ENCODE measurements around the gene PANX2.

PANX2 gene

DNA sequence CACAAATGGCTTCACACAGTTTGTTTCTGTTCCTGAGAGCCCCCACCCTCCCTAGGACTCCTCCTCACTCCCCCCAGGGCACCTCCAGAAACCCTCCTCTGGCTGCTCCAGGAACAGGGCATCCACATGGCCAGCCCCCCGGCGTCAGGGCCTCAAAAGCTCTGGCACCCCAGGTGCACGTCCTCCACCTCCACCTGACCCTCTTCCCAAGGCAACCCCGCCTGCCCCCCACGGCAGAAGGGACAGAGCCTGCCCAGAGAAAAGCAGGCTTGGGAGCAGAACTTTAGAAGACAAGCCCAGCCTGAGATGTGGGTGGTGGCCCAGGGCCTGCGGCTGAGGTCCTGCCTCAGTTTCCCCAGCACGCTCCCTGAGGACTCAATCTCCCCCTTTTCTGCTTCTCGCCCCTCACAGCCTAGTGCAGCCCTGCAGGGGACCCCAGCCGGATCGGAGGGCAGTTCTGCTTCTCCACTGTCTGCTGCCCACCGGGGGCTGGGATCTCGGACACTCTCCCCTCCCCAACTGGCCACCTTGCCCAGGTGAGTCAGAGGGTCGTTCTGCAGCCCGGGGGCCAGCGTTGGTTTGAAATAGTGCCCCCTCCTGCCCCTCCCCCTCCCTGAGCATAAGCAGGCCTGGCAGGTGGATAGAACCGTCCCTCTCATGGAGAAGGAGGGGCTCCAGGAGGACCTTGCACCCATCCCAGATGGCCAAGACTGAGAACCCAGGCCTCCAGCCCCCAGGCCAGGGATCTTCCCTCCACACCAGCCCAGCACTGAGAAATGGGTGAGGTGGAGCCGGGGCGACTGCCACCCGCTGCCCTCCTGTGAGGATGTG lies 12.8 kb downstream of the PANX2 start:
- no peak for DNase-seq (ENCODE audit: low read depth in 3 of 3)

DNA sequence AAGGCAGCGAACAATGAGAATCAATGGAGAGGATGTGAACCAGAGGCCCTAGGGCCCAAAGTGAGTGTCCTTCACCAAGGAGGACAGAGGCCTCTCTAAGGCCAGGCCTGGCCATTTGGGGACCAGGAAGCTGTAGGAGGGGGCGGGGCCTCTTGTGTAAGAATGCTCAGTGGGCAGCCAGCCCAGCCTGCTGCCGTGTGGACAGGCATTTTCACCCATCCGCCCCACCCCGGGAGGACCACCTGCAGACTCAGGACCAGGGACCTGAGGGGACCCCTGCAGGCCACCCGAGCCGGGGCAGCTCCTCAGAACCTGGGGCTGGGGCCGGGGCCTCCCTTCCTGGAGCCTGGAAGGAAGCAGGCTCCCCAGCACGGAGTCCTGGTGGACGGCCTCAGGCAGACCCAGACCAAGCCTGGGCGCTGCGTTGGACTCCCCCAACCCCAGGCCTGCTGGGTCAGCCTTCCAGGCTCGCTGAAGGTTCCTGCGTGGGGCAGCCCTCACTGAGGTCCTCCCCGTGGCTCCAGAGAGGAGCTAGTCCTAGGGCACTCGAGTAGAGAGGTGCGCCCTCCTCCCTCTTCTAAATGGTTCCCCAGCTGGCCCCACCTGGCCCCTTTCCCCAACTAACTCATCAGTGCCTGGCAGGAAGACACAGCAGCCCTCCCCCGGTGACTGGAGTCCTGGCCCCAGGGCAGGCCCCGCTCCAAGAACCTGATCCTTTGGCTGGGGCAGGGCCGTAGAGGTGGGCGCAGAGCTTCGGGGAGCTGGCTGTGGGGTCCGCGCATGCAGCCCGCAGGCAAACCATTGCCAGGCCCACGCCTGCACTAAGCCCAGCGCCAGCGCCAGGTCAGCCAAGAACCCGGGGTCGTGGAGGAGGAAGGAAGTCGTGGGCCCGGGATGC lies 13.7 kb downstream of the PANX2 start:
- DNase-seq (ENCODE audit: low read depth in 3 of 3) = no peak

DNA sequence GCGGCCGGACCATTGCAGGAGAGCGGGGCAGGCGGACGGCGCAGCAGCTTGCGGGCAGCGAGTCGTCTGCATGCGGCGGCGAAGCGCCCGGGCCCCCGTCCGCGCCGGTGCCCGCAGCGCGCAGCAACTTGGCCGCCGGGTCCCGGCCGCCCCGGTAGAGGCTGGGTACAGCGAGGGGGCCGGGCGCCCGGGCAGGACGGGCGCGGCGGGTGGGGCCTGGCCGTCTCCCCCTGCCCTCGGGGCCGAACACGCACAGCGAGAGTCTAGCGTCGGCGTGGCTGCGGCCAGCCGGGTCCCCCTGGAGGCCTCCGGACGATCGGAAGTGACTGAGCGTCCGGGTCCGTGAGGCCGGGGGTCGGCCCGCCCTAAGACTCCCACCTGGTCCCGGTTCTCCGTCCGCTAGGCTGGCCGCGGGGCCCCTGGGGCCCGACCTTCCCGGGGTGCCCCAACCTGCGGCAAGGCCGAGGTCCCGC lies 14.4 kb downstream of the PANX2 start:
- no peak for DNase-seq (ENCODE audit: low read depth in 3 of 3)

DNA sequence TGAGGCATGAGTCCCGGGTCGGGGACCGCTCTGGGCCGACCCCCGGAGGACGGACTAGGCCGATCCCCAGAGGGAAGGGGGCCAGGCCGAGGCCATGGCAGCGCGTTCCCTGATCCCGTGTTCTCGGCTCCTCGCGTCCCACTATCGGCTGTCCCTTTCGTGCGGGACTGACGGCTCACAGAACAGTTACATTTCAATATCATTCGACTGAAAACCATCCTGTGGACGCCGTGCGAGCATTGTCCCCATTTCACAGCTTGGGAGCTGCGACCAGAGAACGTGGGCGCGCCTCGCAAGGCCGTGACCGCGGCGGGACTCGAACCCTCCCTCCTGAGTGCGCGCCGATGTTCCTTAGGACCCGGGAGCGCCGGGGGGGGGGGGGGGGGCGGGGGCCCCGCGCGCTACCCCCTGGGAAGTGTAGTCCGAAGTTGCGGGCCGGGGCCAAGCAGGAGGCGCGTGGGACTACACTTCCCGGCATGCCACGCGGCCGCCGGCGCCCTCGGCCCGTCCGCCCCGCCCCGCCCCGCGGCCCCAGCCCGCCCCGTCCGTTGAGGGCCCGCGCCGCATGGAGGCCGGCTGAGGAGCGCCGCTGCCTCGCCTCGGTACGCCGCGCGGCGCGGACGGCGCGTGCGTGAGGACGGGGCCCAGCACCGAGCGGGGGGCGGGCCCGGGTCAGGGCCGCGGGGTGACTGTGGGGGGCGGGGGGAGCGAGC lies 15.0 kb downstream of the PANX2 start, which contains the start of gene TRABD:
TRABD (plus strand) TSS at position 539 of the 713 bp plus-strand sequence. CDS start 7,148 bp downstream, outside the sequence.
- peak; percentile 80 to 89 (median 83) for DNase-seq (ENCODE audit: low read depth in 3 of 3)

DNA sequence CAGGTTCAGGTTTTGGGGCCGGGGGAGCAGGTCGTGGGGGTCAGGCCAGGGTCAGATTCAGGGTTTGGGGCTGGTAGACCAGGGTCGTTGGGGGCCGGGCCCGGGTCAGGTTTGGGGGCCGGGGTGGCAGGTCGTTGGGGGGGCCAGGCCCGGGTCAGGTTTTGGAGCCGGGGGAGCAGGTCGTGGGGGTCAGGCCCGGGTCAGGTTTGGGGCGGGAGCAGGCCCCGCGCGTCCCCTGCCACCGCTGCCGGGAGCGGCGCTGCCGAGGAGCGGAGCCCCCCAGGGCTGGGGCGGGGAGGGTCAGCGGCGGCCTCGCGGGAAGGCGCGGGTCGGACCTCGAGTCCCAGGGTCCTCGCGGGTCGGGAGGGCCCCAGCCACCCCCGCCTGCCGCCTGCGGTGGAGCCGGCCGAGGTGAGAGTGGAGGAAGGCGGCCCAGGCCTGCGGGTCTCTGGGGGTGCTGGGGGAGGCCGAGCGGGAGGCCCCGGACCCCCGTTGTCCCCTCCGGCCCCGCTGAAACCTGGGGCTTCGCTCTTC lies 15.7 kb downstream of the PANX2 start:
- no peak for DNase-seq (ENCODE audit: low read depth in 3 of 3)

DNA sequence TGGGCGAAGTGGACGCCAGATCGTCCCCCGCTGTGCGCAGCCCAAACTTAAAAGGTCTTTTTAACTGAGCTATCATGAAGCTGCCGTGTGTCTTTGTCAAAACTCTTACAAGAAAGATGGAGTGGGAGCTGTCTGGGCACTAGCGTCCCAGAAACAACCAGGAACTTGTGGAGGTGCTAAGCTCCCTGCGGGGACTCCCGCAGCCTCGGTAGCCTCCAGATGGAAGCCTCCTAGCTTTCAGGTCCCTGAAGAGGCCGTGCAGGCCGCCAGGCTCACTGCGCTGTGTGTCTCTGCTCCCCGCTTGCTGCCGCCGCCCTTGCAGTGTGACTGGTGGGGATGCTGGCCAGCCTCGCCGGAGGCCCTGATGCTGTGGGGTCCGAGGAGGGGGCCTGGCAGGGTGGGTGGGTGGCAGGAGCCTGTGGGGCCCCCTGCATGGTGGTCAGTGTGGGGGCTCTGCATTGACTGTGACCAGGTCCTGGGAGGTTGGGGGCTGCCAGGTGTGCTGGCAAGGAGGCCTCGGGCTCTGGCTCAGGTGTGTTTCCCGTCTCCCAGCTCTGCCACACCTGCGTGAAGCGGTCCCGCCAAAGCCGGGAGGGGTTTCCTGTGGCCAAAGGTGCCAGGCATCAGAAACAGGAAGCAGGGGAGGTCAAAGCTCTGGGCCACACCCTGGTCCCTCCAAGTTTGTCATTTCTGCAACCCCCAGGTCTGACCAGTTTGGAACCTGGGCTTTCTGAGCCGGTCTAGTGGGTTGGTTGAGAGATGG lies 16.4 kb downstream of the PANX2 start:
- DNase-seq (ENCODE audit: low read depth in 3 of 3) = no peak

DNA sequence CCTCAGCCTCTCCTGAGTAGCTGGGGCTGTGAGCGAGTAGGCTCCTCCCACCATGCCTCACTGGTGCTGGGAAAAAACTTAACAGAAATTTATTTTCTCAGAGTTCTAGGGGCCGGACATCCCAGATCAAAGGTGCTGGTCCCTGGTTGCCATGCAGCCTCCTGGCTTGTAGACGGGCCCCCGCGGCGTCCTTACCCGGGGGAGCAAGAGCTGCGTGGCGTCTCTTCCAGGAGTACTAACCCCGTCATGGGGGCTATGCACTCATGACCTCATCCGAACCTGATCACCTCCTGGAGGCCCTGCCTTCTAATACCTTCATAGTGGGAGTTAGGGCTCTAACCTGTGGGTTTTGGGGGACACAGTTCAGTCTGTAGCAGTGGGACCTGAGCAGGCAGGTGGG lies 17.8 kb downstream of the PANX2 start:
- DNase-seq (ENCODE audit: low read depth in 3 of 3) = no peak

DNA sequence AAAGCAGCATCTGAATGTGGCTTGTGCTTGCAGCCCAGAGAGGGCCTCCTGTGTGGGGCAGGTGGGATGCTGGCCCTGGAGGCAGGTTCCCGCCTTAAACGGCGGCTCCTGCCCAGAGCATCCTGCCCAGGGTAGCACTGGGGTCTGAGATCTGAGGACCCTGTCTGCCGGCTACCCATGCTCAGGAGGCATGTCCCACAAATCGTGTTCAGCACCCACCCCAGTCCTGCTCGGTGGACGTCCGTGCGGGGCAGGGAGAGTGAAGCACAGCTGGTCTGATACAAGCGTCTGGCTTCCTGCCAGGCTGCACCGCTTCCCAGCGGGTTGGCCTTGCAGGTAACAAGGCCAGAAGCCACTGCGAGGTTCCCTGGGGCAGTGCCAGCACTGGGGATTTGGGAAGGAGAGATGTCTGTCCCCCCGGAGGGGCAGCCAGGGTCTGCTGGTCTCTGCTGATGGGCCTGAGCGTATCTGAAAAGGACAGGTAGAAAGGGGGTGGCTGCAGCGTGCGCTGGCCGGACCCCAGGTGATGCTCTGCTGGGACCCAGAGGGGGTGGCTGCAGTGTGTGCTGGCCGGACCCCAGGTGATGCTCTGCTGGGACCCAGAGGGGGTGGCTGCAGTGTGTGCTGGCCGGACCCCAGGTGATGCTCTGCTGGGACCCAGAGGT lies 18.8 kb downstream of the PANX2 start:
- DNase-seq (ENCODE audit: low read depth in 3 of 3) = no peak

DNA sequence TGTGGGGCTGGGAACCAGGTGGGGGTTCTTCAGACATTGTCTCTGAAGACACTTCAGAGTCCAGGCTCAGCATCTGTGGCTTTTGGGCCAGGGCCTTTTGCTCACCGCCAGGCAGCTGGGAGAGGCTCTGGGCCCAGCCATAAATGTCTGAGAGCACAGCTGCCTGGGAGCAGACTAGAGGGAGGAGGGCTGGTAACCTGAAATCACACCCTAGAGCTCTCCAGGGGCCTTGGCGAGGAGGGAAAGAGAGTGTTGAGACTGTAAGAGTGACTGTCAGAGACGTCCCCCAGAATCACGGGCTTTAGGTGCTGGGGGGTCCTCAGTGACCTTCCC lies 19.3 kb downstream of the PANX2 start:
- no peak for DNase-seq (ENCODE audit: low read depth in 3 of 3)

DNA sequence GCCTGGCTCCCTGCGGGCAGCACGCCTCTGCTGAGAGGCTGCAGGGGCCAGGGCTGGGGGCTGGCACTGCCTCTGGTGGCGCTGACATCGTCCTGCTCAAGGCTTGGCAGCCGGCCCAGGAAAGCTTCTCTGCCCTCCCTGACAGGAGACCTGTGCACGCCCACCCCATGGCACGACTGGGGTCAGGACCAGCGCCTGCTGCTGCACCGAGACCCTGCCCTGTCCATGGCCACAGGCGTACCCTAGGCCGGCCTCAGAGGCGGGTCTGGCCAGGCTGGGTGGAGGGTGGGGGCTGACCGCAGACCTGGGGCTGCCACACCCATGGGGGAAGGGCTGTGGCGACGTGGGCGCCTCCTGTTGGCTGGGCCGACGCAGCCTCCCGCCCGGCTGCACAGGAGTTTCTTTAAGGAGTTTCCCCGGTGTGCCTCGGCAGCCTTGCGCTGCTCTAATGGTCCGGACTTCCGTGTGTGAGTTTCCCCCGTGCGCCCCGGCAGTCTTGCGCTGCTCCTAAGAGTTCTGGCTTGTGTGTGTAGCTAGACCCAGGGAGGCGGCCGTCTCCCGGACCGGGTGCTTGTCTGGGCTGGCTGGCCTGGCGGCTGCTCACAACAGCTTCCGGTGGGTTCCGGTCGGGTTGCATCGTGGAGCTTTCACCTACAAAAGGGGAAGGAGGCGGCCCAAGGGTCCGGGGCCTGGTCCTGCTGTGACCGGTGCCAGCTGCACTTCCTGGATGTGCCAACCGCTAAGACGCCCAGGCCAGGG lies 19.8 kb downstream of the PANX2 start:
- peak; percentile 32 to 76 (median 56) for DNase-seq (ENCODE audit: low read depth in 3 of 3)

DNA sequence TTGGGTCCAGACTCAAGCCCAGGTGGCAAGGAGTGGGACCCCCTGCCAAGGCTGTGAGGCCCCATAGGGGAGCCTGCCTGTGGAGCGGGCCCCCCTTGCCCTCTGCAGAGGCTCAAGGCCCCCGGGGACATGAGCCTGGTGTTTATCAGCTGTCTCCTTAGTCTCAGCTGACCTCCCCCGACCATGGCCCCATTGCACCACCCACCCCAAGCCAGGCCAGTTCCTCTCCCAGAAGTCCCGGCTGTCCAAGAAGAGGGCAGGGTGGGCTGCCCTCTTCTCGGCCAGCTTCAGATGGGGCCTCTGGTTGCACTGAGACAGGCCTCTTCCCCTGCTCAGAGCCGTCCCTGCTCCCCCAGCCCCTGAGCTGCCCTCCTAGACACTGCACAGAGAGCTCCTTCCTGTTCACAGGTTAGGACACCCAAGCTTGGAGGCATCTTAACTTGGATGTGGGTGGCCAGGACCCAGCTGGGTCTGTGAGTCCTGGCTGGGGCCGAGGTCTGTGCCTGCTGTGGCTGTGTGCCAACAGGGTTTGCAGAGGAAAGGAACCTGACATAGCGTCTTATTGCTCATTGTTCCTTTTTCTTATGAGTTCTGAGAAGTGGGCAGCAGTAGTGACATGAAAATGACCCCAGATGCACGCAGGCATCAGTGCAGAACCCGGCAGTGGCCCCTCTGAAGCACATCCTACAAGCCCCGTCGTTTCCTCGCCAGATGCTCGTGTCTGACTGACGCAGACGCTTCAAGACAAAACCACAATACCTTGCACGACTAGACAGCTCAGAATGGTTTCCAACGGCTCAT lies 20.6 kb downstream of the PANX2 start:
- DNase-seq (ENCODE audit: low read depth in 3 of 3) = peak in 2 of 3 donors; percentile 48 to 59

DNA sequence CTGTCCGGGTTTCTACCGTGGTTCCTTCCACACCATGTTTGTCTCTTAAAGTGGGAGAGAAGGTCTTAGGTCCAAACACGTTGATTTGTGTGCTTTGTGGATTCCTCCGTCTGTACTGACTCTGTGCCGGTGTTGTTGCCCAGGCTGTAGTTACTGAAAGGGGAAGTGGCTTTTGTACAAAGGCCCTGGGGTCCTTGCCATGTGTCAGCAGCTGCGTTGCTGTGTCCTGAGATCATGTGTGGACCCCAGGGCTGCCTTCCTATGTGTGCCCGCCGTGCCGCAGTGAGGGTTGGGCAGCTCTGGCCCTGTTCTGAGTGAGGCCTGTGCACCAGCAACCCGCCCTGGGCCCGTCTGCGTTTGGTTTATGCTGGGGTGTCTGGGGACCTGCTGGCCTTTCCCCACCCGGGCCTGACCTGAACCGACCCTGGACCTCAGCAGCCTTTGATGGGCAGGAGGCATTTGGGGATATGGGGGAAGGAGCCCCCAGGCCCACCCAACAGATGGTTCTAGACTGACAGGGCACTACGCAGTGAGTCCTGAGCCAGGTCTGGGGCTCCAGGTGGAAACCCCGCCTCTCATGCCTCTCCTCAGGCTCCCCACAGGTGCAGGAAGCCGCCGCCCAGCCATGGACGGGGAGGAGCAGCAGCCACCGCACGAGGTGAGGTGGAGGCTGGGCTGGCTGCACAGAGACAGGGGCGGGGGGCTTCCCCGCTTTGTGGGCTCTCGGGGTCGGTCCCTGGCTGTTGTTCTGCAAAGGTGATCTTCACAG lies 22.1 kb downstream of the PANX2 start:
- DNase-seq (ENCODE audit: low read depth in 3 of 3) = no peak

DNA sequence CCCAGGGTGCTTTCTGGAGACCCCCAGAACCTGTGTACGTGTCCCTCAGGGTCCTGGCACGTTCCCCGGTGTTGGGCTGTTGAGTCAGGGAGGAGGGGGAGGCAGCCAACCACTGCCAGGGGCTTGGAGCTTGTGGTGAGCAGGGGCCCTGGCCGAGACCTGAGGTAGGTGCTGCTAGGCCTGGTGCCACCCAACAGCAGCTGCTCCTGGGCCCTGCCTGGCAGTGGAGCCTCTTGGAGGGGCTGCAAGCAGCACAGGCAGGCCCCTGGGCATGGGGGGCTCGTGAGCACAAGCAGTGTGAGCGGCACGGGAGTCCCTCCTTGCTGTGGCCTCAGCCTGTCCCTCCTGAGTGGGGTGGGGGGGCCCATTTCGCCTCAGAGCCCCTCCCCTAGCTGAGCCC lies 23.1 kb downstream of the PANX2 start:
- no peak for DNase-seq (ENCODE audit: low read depth in 3 of 3)

DNA sequence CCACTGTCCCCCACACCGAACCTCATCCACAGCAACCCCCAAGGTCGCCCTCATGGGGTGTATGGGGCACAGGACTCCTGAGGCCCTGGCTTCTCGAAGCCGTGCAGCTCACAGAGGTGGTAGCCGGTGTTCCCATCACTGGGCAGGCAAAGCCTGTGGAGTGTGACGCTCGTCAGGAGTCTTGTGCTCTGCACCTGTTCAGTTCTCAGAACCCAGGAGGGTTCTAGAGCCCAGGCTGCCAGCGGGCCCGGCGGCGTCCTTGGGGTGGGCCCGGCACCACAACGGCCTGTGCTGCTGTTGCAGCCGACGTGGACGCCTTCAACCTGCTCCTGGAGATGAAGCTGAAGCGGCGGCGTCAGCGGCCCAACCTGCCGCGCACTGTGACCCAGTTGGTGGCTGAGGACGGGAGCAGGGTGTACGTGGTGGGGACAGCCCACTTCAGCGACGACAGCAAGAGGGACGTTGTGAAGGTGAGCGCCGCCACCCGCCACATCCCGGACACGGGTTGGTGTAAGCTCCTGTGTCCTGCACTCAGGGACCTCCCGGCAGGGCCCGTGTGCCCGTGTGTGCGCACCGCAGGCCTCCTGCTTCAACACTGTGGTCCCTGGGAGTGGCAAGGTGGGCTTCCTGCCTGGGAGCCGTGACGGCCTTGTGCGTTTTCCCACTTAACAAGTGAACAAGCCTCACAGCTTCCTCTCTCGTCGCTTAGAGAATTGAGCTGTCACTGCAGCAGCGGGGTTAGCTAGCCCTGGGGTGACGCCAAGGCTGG lies 23.7 kb downstream of the PANX2 start:
- no peak for DNase-seq (ENCODE audit: low read depth in 3 of 3)

DNA sequence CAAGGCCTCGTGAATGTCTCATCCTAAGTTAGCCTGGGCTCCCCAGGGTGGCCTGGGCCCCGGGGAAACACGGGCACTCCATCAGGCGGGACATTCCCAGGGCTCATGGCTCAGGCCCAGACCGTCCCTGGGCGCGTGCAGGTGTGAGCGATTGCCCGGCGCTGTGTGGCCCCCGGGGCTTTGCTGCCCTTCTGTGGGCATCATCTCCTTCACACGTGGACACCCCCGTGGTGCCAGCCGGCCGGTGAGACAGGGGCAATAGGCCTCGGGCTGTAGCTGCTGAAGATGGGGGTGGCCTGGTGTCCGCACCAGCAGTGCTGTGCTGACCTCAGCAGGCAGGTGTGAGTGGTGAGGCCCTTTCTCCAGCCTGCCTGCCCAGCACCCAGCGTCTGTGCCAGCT lies 25.7 kb downstream of the PANX2 start:
- no peak for DNase-seq (ENCODE audit: low read depth in 3 of 3)

DNA sequence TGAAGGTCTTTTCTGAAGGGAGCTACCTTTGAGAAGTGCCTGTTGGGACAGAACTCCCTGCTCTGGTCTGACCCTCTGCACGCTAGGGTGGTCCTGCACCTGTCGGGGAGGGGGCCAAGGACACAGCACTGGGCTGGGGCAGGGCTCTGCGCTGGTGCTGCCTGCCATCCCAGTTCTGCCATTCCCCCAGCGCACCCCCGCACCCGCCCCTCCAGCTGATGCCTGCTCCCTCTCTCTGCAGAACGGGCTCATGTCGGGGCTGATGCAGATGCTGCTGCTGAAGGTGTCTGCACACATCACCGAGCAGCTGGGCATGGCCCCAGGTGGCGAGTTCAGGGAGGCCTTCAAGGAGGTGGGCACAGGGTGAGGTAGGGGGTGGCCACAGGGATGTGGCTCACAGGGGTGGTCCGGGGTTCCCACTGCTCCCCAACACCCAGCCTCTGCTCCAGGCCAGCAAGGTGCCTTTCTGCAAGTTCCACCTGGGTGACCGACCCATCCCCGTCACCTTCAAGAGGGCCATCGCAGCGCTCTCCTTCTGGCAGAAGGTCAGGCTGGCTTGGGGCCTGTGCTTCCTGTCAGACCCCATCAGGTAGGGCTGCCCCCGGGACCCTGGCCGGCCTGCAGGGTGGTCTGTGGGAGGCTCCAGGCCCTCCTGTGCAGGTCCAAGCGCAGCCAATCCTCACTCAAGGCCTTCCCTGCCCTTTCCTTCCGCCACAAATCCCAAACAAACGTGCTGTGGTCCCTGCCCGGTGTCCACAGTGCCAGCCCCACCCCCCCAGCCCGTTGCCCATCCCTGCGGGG lies 26.7 kb downstream of the PANX2 start:
- no peak for DNase-seq (ENCODE audit: low read depth in 3 of 3)
